Measurements from ENCODE around the gene CCDC9.
A peak's percentile ranks its signal among the peaks of the same experiment; 100 is the strongest.

Gene CCDC9

DNA sequence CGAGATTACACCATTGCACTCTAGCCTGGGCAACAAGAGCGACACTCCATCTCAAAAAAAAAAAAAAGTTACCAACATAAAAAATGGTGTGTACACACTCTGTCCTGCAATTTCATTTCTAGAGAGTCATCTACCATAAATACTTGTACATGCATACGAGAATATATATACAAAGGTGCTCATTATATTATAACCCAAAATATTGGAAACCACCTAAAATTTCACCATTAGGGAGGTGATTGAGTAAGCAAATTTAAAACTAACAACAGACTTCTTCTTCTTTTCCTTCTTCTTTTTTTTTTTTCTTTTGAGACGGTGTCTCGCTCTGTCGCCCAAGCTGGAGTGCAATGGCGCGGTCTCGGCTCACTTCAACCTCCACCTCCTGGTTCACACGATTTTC lies 45.9 kb downstream of the CCDC9 start:
- DNase-seq, result no peak

DNA sequence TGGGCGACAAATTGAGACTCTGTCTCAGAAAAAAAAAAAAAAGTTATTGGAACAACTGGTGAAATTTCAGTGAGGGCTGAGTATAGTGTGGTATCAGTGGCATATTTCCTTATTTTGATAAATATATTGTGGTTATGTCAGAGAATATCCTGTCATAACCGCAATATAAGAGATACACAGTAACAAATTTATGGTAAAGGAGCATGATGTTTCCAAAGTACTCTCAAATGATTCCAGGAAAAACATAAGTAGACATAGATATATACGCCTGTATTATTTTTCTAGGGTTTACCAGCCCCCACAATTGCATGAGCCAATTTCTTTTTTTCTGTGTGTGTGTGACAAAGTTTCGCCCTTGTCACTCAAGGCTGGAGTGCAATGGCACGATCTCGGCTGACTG lies 47.6 kb downstream of the CCDC9 start:
- no peak for DNase-seq

DNA sequence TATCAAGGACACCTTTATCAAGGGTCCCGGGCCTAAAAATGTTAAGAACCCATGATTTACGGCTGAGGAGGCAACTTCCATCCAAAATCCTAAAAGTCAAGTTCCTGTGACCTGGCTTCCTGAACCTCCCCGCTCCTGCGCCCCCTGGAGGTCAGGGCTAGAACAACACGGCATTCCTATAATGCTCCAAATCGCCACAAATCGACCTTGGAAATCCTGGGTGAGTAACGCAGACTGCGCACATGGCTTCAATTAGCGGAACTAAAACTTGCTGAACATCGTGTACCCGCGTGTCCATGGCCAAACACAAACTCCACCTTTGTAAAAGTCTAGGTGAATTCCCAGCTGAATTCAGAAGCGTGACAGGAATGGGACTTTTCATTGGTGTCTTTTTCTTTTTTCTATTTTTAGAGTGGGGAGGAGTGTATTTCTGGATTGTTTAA lies 49.0 kb downstream of the CCDC9 start:
- DNase-seq, result peak; percentile 25

DNA sequence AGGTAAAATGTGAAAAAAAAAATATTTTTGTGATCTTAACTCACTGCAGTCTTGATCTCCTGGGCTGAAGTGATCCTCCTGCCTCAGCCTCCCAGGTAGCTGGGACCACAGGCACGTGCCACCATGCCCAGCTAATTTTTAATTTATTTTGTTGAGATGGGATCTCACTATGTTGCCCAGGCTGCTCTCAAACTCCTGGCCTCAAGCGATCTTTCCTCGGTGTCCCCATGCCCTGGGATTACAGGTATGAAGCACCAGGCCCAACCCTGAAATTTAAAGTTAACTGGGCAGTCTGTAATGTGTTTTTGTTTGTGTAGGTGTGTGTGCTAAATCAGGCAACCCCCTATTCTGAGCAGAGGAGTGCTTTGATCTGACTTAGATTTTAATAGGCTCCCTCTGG lies 50.0 kb downstream of the CCDC9 start:
- no peak for DNase-seq

DNA sequence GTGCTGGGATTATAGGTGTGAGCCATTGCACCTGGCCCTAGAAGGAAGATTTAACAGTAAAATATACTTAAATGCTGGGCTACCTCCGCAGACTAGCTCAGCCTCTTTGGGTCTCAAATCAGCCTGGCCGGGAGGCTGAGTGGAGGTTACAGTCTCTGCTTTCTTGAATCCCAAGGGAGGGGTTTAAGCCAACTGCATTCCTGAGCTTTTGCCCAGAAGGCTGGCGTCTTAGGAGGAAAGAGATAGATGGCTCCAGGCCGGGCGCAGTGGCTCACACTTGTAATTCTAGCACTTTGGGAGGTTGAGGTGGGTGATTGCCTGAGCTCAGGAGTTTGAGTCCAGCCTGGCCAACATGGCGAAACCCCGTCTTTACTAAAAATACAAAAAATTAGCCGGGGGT lies 52.7 kb downstream of the CCDC9 start:
- no peak for DNase-seq

DNA sequence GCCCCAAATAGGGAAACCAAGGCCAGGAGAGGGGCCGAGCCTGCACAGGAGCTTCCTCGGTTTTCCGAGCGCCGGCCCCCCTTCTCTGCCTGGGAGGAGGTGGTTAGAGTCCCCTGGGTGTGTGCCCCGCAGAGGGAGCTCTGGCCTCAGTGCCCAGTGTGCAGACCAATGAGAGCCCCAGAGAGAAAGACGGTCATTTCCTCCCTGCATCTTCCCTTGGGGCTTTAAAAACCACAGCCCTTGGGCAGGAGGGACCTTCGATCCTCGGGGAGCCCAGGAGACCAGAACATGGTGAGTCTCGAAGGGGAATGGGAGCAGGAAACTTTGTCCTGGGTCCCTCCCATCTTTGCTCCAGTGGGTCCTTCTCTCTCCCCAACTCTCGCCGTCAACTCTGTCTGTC lies 53.3 kb downstream of the CCDC9 start, which contains the start of gene C5AR1:
TSS of gene C5AR1 (plus strand) at position 254 of the 400 bp plus-strand sequence. CDS start at position 289, 35 bp downstream.
- no peak for DNase-seq

DNA sequence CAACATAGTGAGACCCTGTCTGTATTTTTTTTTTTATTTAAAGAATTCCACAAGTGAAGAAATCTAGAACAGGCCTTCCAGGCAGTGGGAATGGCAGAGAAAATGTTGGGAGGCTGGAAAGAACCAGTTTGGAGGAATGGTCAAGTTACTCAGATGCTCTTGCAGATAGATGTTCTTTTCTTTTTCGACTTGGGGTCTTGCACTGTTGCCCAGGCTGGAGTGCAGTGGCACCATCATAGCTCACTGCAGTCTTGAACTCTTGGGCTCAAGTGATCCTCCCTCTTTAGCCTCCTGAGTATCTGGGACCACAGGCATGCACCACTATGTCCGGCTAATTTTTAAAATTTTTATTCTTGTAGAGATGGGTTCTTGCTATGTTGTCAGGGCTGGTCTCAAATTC lies 54.0 kb downstream of the CCDC9 start:
- no peak for DNase-seq

DNA sequence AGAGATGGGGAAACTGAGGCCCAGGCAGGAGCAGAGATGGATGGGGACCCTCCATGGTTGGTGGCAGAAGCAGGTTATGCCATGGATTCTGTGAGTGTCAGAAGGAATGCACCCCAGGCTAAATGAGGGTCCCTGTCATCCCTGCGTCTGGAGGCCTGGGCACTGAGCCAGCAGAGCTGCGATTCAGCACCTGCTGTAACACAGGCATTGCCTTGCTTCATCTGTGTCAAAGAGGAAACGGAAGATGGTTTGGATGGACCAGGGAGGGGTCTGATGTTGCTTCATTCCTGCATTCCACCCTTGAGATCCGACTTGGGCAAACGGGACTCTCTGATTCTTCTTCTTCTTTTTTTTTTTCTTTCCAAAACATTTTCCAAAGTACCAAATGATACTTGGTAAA lies 54.5 kb downstream of the CCDC9 start:
- DNase-seq, result peak; percentile 51

DNA sequence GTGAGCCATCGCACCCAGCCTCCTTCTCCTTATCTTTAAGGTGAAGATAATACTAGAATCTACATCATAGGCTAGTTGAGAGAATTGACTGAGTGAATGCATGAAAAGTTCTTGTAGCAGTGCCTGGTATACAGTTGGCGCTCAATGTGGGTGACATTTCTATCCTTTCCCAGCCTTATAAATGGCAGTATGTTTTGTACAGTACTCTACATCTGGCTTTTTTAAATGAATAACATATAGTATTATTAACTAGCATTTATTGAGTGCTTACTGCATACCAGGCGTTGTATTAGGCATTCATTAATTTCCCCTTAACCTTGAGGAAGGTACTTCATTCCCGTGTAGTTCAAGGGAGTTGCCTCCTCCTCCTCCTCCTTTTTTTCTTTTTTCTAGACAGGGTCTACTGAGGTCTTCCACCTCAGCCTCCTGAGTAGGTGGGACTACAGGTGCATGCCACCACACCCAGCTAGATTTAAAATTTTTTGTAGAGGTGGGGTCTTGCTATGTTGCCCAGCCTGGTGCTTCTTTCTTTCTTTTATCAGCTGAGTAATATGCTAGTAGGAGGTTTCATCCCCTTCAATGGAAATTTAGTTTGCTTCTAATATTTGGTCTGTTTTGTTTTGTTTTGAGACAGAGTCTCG lies 56.2 kb downstream of the CCDC9 start:
- DNase-seq, result no peak

DNA sequence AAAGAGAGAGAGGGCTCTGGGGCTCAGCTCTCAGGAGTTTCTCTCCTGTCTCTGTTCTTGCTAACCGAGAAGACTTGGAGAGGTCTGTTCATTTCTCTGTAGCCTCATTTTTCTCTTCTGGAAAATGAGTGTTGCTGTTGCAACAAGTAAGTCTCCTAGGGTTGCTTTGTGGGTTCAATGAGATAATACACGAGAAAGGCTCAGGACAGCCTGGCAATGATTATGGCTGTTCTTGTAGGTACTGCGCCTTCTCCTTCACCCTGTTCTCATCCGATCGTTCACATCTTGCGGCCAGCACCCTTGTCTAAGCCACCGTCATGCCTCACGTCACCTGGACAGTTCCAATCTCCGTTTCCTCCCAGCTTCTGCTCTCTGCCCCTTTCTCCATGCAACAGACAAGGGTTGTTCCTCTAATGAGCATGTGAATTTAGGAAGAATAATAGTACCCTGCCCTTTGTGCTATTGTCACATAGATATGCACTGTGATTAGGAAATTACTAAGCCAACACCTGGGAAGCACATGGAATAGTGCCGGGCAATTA lies 57.5 kb downstream of the CCDC9 start:
- no peak for DNase-seq

DNA sequence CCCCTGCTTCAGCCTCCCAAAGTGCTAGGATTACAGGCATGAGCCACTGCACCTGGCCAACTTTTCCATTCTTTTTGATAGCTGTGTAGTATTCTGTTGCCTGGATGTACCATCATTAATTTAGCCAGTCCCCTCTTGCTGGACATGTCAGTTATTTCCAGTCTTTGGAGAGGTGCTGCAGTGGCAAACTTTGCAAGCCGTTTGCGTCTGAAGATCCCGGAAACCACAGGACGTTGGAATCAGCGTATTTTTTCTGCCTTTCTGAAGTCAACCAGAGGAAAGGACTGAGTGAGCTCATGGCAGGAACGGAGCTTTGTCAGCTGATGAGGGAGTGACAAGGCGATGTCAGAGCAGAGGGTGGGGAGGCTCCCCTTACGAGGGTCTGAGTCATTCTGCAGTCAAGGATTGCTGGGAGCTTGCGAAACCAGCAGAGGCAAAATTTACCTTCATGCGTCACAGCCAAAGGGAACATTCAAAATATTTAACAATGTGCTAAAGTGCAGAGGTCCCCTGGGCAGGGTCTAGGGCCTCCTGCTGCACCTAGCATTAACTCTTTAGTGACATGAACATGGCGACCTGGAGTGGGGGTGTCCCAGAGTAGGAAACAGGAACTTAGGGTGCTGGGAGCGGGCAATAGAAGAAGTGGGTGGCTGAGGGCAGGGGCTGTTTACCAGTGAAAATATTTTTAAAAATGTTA lies 58.9 kb downstream of the CCDC9 start:
- DNase-seq, result no peak

DNA sequence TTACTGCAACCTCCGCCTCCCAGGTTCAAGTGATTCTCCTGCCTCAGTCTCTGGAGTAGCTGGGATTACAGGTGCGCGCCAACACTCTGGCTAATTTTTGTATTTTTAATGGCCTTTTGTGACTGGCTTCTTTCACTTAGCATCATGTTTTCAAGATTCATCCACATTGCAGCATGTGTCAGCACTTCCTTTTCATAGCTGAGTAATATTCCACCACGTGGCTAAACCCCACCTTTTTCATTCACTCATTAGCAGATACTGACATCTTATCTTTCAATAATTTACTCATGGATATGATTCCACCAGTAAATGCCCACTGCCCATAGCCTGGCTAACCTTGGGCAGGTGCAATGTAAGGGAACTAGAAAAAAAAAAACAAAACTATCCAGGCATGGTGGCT lies 60.2 kb downstream of the CCDC9 start:
- DNase-seq, result no peak

DNA sequence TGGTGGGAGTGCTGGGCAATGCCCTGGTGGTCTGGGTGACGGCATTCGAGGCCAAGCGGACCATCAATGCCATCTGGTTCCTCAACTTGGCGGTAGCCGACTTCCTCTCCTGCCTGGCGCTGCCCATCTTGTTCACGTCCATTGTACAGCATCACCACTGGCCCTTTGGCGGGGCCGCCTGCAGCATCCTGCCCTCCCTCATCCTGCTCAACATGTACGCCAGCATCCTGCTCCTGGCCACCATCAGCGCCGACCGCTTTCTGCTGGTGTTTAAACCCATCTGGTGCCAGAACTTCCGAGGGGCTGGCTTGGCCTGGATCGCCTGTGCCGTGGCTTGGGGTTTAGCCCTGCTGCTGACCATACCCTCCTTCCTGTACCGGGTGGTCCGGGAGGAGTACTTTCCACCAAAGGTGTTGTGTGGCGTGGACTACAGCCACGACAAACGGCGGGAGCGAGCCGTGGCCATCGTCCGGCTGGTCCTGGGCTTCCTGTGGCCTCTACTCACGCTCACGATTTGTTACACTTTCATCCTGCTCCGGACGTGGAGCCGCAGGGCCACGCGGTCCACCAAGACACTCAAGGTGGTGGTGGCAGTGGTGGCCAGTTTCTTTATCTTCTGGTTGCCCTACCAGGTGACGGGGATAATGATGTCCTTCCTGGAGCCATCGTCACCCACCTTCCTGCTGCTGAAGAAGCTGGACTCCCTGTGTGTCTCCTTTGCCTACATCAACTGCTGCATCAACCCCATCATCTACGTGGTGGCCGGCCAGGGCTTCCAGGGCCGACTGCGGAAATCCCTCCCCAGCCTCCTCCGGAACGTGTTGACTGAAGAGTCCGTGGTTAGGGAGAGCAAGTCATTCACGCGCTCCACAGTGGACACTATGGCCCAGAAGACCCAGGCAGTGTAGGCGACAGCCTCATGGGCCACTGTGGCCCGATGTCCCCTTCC lies 63.9 kb downstream of the CCDC9 start:
- DNase-seq, result no peak

Measured in DMS79 treated with DMSO at 0.1 percent for 48 hours (cell line).